Ramos (cell line): Measurements from ENCODE around the gene CBR4.
"Not testable (repeated sequence)": the region's sequence is repeated elsewhere in the genome, so short reads cannot be mapped to it uniquely, and the experiment has no call there.

Experiments
- in situ Hi-C: fragments of 300-500 bp; cut with MboI; formaldehyde crosslinking; loops from one replicate; pipeline ENCODE4 v1.14.3; 2022; ENCODE audit warnings: low sequenced_read_pairs; ENCODE audit not compliant: unreplicated experiment

The CBR4 gene

GRCh38 chr4:169035871-169036620 is 26.0 kb upstream of the CBR4 start:
- in situ Hi-C loops = not testable (repeated sequence)

- in situ Hi-C loops = no loop called here
Observed at GRCh38 chr4:169033660-169034059, 23.6 kb upstream of the CBR4 start.

DNA sequence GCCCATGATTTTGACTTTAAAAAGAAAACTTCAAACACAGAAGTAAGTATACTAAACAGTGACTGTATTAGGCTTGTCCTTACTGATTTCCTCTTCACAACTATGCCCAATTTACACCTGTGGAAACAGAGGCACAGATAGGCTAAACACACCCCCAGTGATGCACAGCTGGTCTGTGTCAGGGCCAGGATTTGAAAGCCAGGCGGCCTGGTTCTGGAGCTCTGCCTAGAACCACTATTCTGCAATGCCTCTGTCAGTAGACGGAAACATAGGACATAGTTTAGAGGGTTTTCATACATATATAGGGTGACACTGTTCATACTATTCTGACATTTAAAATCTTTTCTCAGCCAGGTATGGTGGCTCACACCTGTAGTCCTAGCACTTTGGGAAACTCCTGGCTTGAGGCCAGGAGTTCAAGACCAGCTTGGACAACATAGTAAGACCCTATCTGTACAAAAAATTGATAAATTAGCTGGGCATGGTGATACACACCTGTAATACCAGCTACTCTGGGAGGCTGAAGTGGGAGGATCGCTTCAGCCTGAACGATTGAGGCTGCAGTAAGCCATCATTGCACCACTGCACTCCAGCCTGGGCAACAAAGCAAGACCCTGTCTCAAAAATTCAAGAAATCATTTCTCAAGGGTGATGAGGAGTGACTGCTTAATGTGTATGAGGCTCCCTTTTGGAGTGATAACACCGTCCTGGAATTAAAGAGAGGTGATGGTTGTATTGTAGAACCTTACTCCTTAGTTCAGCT is 23.0 kb upstream of the CBR4 start:
- in situ Hi-C loops = no loop called here

DNA sequence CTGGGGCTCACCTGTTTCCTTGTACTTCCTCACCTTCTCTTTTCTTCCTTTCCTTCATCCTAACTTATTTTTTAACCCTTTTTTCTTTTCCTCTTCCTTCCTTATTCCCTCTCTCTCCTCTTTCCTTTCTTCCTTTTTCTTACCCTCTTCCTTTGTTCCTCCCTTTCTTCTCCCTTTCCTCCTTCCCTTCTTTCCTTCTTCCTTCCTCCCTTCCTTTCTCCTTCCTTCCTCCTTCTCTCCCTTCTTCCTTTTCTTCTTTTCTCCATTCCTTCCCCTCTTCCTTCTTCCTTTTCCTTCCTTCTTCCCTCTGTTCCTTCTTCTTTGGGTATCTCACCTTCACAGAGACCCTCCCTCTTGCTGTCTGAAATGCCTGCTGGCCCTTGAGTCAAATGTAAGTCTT is 22.1 kb upstream of the CBR4 start:
- in situ Hi-C loops = no loop called here

DNA sequence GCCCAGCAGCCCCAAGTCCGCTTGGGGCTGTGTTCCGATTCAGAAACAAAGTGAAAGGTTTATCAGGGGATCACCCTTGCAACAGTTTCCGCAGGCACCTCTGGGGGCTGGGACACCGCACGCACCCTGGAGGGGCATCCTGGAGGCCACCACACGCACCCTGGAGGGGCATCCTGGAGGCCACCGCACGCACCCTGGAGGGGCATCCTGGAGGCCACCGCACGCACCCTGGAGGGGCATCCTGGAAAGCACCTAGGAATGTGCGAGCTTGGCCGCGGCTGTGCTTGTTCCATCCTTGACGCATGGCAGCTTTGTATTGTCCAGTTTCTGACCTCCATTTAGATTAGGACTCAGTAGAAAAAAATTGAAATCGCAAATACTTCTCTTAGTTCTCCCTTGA is 21.3 kb upstream of the CBR4 start:
- in situ Hi-C loops = no loop called here

GRCh38 chr4:169030562-169030982 is 20.5 kb upstream of the CBR4 start:
- in situ Hi-C loops = no loop called here

- in situ Hi-C loops = no loop called here
Observed at GRCh38 chr4:169029947-169030346, 19.9 kb upstream of the CBR4 start.

DNA sequence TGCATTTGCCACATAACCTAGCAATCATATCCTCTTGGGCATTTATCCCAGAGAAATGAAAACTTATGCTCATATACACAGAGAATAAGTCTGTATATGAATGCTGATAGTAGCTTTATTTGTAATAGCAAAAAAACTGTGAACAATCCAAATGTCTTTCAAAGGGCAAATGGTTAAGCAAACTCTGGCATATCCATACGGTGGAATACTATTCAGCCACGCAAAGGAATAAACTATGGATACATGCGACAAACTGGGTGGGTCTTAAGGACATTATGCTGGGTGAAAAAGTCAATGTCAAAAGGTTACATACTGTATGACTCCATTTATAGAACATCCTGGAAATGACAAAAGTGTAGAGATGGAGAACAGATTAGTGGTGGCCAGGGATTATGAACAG is 17.6 kb upstream of the CBR4 start:
- in situ Hi-C loops = no loop called here

DNA sequence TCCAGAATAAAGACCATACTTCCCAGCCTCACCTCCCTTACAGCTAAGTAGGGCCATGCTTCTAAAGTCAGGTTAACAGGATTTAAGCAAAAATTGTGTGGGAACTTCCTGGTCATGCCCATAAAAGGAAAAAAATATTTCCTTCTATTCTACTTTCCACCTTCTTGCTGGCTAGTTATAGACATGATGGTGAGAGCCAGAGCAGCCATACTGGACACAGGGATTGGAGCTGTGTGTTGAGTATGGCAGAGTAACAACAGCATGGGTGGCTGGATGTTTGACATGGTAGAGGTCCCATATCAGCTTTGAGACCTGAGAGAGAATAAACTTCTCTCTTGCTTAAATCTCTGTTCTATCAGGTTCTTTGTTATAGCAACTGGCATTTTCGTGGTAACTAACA is 15.1 kb upstream of the CBR4 start:
- in situ Hi-C loops = no loop called here

- in situ Hi-C loops = no loop called here
Observed at GRCh38 chr4:169024762-169025161, 14.7 kb upstream of the CBR4 start.

GRCh38 chr4:169018406-169018805 is 8.4 kb upstream of the CBR4 start:
- in situ Hi-C loops = no loop called here

DNA sequence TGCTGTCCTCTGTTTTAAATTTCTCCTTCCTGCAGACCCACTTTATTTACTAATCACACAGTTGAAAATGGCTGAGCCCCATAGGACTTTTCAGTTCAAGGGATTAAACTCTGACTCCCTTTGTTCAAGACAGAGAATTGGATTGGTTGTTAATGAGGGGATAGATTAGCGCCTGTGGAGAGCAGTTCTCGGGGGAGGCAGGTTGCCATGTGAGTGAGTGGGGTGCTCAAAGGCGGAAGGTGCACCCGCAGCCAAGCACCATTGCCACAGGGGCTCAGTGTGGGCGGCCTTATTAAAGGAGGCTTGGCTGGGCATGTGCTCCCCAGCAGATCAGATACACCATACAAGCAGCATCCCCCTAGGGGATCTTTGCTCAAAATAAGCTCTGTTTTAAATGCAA is 7.9 kb upstream of the CBR4 start:
- in situ Hi-C loops = no loop called here

GRCh38 chr4:169015186-169015623 is 5.2 kb upstream of the CBR4 start:
- in situ Hi-C loops = no loop called here

- in situ Hi-C loops = no loop called here
Observed at GRCh38 chr4:169014586-169014985, 4.5 kb upstream of the CBR4 start.

- in situ Hi-C loops = no loop called here
Observed at GRCh38 chr4:169013396-169013795, 3.3 kb upstream of the CBR4 start.

- in situ Hi-C loops = no loop called here
Observed at GRCh38 chr4:169012049-169012448, 2.0 kb upstream of the CBR4 start.

DNA sequence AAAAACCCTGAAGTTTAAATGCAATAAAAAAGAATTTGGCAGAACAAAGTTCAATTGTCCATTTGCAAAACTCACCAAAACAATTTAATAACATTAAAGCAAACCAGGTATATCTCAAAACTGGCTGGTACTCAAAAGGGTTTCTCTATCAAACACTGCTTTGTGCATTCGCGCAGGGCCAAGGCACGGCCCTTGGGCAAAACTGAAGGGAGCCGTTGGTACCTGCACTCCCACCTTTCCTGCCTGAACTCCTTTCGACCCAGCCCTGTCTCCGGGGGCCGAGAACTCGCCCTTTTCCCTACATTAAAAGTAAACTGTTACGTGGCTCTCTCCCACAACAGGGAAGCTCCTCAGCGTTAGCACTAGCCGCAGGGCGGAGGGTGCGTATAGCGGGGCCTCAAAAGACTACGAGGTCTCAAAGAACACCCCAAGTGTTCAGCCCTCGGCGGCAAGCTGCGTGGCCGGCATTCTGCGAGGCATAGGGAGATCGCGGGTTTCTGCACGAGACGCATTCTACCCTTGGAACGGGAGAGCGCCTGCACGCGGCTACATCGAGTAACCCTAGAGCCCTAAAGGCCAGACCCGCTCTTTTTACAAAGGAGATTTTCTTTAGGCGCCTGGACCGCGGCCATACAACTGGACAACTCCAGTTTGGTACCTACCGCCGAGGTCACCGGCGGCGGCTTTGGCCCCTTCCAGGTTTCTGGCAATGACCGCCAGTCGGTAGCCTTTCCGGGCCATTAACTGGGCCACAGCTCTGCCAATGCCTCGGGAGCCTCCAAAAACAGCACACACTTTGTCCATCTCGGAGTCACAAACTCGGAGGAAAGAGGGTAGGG is 550 bp downstream of the CBR4 start:
- in situ Hi-C loops = no loop called here

GRCh38 chr4:169005453-169006099 is 4.5 kb downstream of the CBR4 start:
- in situ Hi-C loops = no loop called here

DNA sequence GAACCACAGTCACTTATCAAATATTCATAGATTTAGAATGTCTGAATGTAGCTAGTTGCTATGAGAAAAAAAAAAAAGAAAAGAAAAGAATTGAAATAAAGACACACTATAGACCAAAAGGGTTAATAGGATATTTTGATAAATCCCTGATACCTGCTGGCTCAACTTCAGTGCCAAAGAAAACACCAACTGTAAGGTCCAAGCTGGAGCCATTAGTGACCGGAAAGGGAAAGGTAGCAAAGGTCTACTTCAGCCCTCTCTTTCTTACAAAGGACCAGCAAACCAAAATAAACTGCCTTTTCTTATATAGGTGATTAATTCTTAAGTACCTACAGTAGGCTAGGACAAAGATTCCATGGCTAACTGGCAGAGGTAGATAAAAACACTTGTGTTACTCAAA is 9.7 kb downstream of the CBR4 start:
- in situ Hi-C loops = no loop called here

DNA sequence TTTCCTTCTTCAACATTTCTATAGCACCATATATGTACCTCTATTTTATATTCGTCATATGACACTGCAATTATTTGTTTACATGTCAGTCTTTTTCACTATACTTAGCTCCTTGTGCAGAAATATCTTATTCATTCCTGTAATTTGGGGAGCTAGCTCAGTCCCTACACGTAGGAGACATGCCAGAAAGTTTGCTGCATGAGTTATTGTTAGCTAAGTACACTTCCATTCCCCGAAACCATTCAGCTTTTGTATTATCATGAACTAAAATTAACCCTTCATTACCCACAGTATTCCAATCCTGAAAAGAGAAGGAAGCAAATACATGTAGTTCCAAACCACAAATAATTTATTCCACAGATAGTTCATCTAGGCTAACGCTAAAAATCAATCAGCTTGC is 10.2 kb downstream of the CBR4 start:
- in situ Hi-C loops = no loop called here
